Frontal cortex (tissue), 4 donors: ENCODE results near the gene FAM161A. TPM values are rescaled to one million over a fixed set of nuclear protein-coding genes. Genes with fewer than 3 reads are reported as not detected.

Experiments used
- DNase-seq, 2 donors: peaks; one replicate each; pipeline ENCODE4 v3.0.0; 2012; ENCODE audit warnings: low spot score in 2 of 2
- FAIRE-seq: peaks from 2 replicates; lab custom pipeline; 2012; peaks lifted over from hg19 to GRCh38; lab: Jason Lieb, UNC
- small RNA-seq: library from RNA; depleted of rRNA; stranded (forward); fragments of <200 nt; gene quantifications from one replicate; pipeline ENCODE3, GENCODE V24; 2014
- total RNA-seq: library from RNA; depleted of rRNA; stranded (reverse); fragments of >200 nt; gene quantifications from one replicate; pipeline ENCODE4 v1.2.3, GENCODE V29; 2014
- donor health status: control.
- donor health status: control.
- donor health status: control.

The FAM161A gene
- total RNA-seq, 1 donor from 2014 or later, result 29.8 TPM

- no peak for DNase-seq
- FAIRE-seq, result no peak
Observed at GRCh38 chr2:61789807-61790602, 63.9 kb downstream of the FAM161A start.

- FAIRE-seq, result no peak
- no peak for DNase-seq
Observed at GRCh38 chr2:61787941-61788563, 65.8 kb downstream of the FAM161A start.

- DNase-seq, result no peak
- FAIRE-seq, result no peak
Observed at GRCh38 chr2:61786876-61787275, 67.0 kb downstream of the FAM161A start.

- FAIRE-seq (no peak), DNase-seq (no peak)
Observed at GRCh38 chr2:61785583-61785982, 68.3 kb downstream of the FAM161A start.

GRCh38 chr2:61784643-61785042 is 69.2 kb downstream of the FAM161A start:
- no peak for FAIRE-seq
- DNase-seq, result no peak

- DNase-seq (no peak), FAIRE-seq (no peak)
Observed at GRCh38 chr2:61775956-61776570, 77.8 kb downstream of the FAM161A start.

Small RNA genes within 50 kb of the gene (small RNA-seq; reads per million reads assigned to genes)
- not detected for gene RPS24P7

Other genes with a start within 250 kb of the FAM161A start
- 223 TPM for gene CCT4, start 34.6 kb upstream of the FAM161A start, total RNA-seq
- gene COMMD1, start 51.6 kb upstream of the FAM161A start, total RNA-seq, result 40.8 TPM